Measurements from ENCODE around the gene RAET1L.
"Not testable (repeated sequence)": the region's sequence is repeated elsewhere in the genome, so short reads cannot be mapped to it uniquely, and the experiment has no call there.

DNA sequence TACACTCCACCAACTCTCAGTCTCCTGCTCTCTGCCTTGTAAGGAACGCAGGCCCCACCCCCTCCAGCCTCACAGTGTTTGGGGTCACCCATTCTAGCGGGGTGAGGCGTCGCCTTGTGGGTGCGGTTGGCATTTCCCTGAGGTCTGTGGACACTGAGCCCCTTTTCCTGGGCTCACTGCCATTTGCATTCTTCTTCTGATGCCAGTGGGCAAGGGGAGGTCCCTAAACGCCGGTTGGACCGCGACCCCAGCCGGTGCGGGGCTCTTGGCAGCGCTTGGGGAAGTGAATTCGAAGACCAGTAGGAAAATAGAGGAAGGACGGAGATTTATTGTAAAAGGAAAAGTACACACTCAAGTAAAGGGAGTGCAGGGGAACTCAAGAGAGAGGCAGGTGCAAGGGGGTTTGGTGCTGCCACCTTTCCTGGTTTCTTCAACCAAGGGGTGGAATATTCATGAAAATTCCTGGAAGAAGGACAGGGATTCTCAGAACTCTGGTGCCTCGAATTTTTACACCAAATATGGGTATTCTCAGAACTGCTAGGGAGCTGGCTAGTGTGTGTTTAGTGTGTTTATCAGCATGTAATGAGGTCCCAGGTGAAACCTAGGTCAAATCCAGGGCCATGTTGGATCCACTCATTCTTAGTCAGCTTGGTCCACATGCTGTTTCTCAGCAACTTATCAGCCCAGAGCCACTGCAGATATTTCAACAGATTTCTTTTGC lies 9.9 kb downstream of the RAET1L start:
- TF ChIP-seq, protein P1, sequence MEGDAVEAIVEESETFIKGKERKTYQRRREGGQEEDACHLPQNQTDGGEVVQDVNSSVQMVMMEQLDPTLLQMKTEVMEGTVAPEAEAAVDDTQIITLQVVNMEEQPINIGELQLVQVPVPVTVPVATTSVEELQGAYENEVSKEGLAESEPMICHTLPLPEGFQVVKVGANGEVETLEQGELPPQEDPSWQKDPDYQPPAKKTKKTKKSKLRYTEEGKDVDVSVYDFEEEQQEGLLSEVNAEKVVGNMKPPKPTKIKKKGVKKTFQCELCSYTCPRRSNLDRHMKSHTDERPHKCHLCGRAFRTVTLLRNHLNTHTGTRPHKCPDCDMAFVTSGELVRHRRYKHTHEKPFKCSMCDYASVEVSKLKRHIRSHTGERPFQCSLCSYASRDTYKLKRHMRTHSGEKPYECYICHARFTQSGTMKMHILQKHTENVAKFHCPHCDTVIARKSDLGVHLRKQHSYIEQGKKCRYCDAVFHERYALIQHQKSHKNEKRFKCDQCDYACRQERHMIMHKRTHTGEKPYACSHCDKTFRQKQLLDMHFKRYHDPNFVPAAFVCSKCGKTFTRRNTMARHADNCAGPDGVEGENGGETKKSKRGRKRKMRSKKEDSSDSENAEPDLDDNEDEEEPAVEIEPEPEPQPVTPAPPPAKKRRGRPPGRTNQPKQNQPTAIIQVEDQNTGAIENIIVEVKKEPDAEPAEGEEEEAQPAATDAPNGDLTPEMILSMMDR (IDR thresholded peaks at IDR 0.05): not testable (repeated sequence)
- not testable (repeated sequence) for TF ChIP-seq POLR2A (IDR thresholded peaks at IDR 0.05)

Measured in Peyer's patch (tissue), 4 donors.